ENCODE data around the gene ZNF221.
"Not testable (repeated sequence)": the region's sequence is repeated elsewhere in the genome, so short reads cannot be mapped to it uniquely, and the experiment has no call there.

- not testable (repeated sequence) for TF ChIP-seq POLR2A (conservative IDR thresholded peaks at IDR 0.05); NFXL1 (CRISPR knock-in tag; IDR thresholded peaks at IDR 0.05); ELK1 (CRISPR knock-in tag; IDR thresholded peaks at IDR 0.05); ZNF232 (CRISPR knock-in tag; IDR thresholded peaks at IDR 0.05); ELF4 (CRISPR knock-in tag; IDR thresholded peaks at IDR 0.05); AFF4 (CRISPR knock-in tag; IDR thresholded peaks at IDR 0.05)
Measured at GRCh38 chr19:43949803-43950202, 1.2 kb upstream of the ZNF221 start.
